Endothelial cell of umbilical vein (primary cell): ENCODE measurements around the gene MCF2L.
"Not testable (repeated sequence)": the region's sequence is repeated elsewhere in the genome, so short reads cannot be mapped to it uniquely, and the experiment has no call there.

ENCODE experiments used
- EZH2 ChIP-seq: IDR thresholded peaks from 2 replicates; pipeline ENCODE4 v1.6.1; 2012; ENCODE audit warnings: borderline replicate concordance, low read depth, mild to moderate bottlenecking, moderate library complexity, low read length, inconsistent platforms; ENCODE audit not compliant: severe bottlenecking
- FOS ChIP-seq: IDR thresholded peaks from 2 replicates; pipeline ENCODE4 v1.6.1; 2011; ENCODE audit warnings: mild to moderate bottlenecking, low read length, moderate library complexity, borderline replicate concordance; ENCODE audit not compliant: insufficient read depth
- GATA2 ChIP-seq: IDR thresholded peaks from 2 replicates; pipeline ENCODE4 v1.7.0; 2011; ENCODE audit warnings: low read depth, mild to moderate bottlenecking, moderate library complexity, mixed read lengths, low read length; ENCODE audit not compliant: insufficient read length, insufficient read depth
- JUN ChIP-seq: IDR thresholded peaks from 2 replicates; pipeline ENCODE4 v1.6.1; 2011; ENCODE audit warnings: borderline replicate concordance, low read depth; ENCODE audit not compliant: insufficient read length, insufficient read depth
- MYC ChIP-seq: IDR thresholded peaks from one replicate; pipeline ENCODE4 v1.6.1; 2011; ENCODE audit warnings: mild to moderate bottlenecking, low read depth, low read length
- POLR2A ChIP-seq: IDR thresholded peaks from 2 replicates; pipeline ENCODE4 v1.6.1; 2012; ENCODE audit warnings: low read depth, mild to moderate bottlenecking, control low read depth, low read length
- POLR2AphosphoS5 ChIP-seq: IDR thresholded peaks from 2 replicates; pipeline ENCODE4 v1.6.1; 2012; ENCODE audit warnings: low read depth, mild to moderate bottlenecking, control low read depth, low read length, moderate library complexity; ENCODE audit not compliant: insufficient read depth
- TF ChIP-seq, protein P1 (sequence below), 2 donors: IDR thresholded peaks; 1 replicate in 1 of 2; 2 replicates in 1 of 2; pipeline ENCODE4 v1.5.1; 2011; ENCODE audit warnings: low read length in 2 of 2, mild to moderate bottlenecking in 2 of 2, moderate library complexity in 2 of 2, control low read depth in 1 of 2, inconsistent platforms in 1 of 2, low read depth in 1 of 2; ENCODE audit not compliant: insufficient read depth in 1 of 2; ENCODE audit errors: extremely low read depth in 1 of 2
- TF ChIP-seq, protein P2 (sequence below): IDR thresholded peaks from 2 replicates; pipeline ENCODE4 v1.6.1; 2011; ENCODE audit not compliant: insufficient read depth, insufficient read length

DNA sequence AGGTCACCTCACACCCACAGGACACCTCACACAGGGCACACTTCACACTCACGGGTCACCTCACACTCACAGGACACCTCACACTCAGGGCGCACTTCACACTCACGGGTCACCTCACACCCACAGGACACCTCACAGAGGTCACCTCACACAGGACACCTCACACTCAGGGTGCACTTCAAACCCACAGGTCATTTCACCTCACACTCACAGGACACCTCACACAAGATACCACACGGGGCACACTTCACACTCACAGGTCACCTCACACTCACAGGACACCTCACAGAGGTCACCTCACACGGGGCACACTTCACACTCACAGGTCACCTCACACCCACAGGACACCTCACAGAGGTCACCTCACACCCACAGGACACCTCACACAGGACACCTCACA is 142.8 kb downstream of the MCF2L start:
- TF ChIP-seq POLR2A, JUN, POLR2AphosphoS5, EZH2, GATA2, FOS, MYC: not testable (repeated sequence)
- TF ChIP-seq, protein P1, sequence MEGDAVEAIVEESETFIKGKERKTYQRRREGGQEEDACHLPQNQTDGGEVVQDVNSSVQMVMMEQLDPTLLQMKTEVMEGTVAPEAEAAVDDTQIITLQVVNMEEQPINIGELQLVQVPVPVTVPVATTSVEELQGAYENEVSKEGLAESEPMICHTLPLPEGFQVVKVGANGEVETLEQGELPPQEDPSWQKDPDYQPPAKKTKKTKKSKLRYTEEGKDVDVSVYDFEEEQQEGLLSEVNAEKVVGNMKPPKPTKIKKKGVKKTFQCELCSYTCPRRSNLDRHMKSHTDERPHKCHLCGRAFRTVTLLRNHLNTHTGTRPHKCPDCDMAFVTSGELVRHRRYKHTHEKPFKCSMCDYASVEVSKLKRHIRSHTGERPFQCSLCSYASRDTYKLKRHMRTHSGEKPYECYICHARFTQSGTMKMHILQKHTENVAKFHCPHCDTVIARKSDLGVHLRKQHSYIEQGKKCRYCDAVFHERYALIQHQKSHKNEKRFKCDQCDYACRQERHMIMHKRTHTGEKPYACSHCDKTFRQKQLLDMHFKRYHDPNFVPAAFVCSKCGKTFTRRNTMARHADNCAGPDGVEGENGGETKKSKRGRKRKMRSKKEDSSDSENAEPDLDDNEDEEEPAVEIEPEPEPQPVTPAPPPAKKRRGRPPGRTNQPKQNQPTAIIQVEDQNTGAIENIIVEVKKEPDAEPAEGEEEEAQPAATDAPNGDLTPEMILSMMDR (IDR thresholded peaks at IDR 0.05; ENCODE audit: extremely low read depth in 1 of 2, insufficient read depth in 1 of 2, low read depth in 1 of 2, low read length in 2 of 2), result not testable (repeated sequence)
- TF ChIP-seq, protein P2, sequence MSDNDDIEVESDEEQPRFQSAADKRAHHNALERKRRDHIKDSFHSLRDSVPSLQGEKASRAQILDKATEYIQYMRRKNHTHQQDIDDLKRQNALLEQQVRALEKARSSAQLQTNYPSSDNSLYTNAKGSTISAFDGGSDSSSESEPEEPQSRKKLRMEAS, result not testable (repeated sequence)
